ENCODE data around the gene KLHDC7B. TPM values are rescaled to one million over a fixed set of nuclear protein-coding genes. Genes with fewer than 3 reads are reported as not detected.
A peak's percentile ranks its signal among the peaks of the same experiment; 100 is the strongest.

The KLHDC7B gene
- total RNA-seq, 1 donor from 2014 or later: 16.3 TPM

GRCh38 chr22:50526834-50527801 lies 18.6 kb upstream of the KLHDC7B start:
- no peak for TF ChIP-seq CTCF (IDR thresholded peaks at IDR 0.05; ENCODE audit: insufficient read depth, low read length, poor library complexity, severe bottlenecking)
- H3K27me3 ChIP-seq (ENCODE audit: control insufficient read depth, insufficient read depth, low read length): peaks cover 15% of the 10 kb centered on the region
- H3K4me3 ChIP-seq (ENCODE audit: low read depth, low read length): peak overlapping the region; percentile 53
- DNase-seq (ENCODE audit: low read depth): no peak
- peaks cover 4% of the 10 kb centered on the region for H3K36me3 ChIP-seq (ENCODE audit: control insufficient read depth, insufficient read depth, low read length)

- TF ChIP-seq CTCF (IDR thresholded peaks at IDR 0.05; ENCODE audit: insufficient read depth, low read length, poor library complexity, severe bottlenecking): no peak
- H3K4me3 ChIP-seq (ENCODE audit: low read depth, low read length): no peak overlapping the region
Observed at GRCh38 chr22:50527921-50528681, 17.6 kb upstream of the KLHDC7B start.

GRCh38 chr22:50528682-50529415 lies 16.9 kb upstream of the KLHDC7B start:
- H3K27me3 ChIP-seq (ENCODE audit: control insufficient read depth, insufficient read depth, low read length): peaks cover 15% of the 10 kb centered on the region
- no peak for DNase-seq (ENCODE audit: low read depth)

More at GRCh38 chr22:50527921-50528681, 17.6 kb upstream of the KLHDC7B start:
- Histone ChIP-seq H3K27me3 (ENCODE audit: control insufficient read depth, insufficient read depth, low read length) (peaks cover 15% of the 10 kb centered on the region), H3K36me3 (ENCODE audit: control insufficient read depth, insufficient read depth, low read length) (peaks cover 2% of the 10 kb centered on the region)
- no peak for DNase-seq (ENCODE audit: low read depth)

GRCh38 chr22:50529416-50529896 lies 16.2 kb upstream of the KLHDC7B start:
- Histone ChIP-seq H3K36me3 (ENCODE audit: control insufficient read depth, insufficient read depth, low read length) (no peaks in the 10 kb centered on the region), H3K4me3 (ENCODE audit: low read depth, low read length) (peak overlapping the region; percentile 22), H3K27me3 (ENCODE audit: control insufficient read depth, insufficient read depth, low read length) (peaks cover 15% of the 10 kb centered on the region)
- no peak for DNase-seq (ENCODE audit: low read depth)
- TF ChIP-seq CTCF (IDR thresholded peaks at IDR 0.05; ENCODE audit: insufficient read depth, low read length, poor library complexity, severe bottlenecking): no peak

More at GRCh38 chr22:50528682-50529415, 16.9 kb upstream of the KLHDC7B start:
- TF ChIP-seq CTCF (IDR thresholded peaks at IDR 0.05; ENCODE audit: insufficient read depth, low read length, poor library complexity, severe bottlenecking): no peak
- no peak overlapping the region for H3K4me3 ChIP-seq (ENCODE audit: low read depth, low read length)
- no peaks in the 10 kb centered on the region for H3K36me3 ChIP-seq (ENCODE audit: control insufficient read depth, insufficient read depth, low read length)

GRCh38 chr22:50529897-50530579 lies 15.7 kb upstream of the KLHDC7B start, which contains the start of gene TYMP:
TSS of gene TYMP (minus strand) at chr22:50530012. CDS start at chr22:50529709, 303 bp downstream.
- no peaks in the 10 kb centered on the region for H3K36me3 ChIP-seq (ENCODE audit: control insufficient read depth, insufficient read depth, low read length)
- TF ChIP-seq CTCF (IDR thresholded peaks at IDR 0.05; ENCODE audit: insufficient read depth, low read length, poor library complexity, severe bottlenecking): no peak
- no peak for DNase-seq (ENCODE audit: low read depth)
- peaks cover 15% of the 10 kb centered on the region for H3K27me3 ChIP-seq (ENCODE audit: control insufficient read depth, insufficient read depth, low read length)
- H3K4me3 ChIP-seq (ENCODE audit: low read depth, low read length): peak within 1 kb of the TSS; percentile 47
